Measurements from ENCODE around the gene MAGI2. TPM values are rescaled to one million over a fixed set of nuclear protein-coding genes. Genes with fewer than 3 reads are reported as not detected.

Gene MAGI2
- total RNA-seq, 1 donor from 2014 or later, result 0.38 TPM

- no peak for TF ChIP-seq CTCF (IDR thresholded peaks at IDR 0.05)
- Mint-ChIP-seq H3K4me1 (no peaks in the 10 kb centered on the region), H3K27ac (no peak overlapping the region), H3K27me3 (no peaks in the 10 kb centered on the region), H3K36me3 (ENCODE audit: low read depth) (no peaks in the 10 kb centered on the region), H3K9me3 (no peaks in the 10 kb centered on the region), H3K4me3 (no peak overlapping the region)
- DNase-seq (no peak), ATAC-seq (ENCODE audit: low read depth) (no peak)
- CTCF ChIA-PET, result no interaction called here
- intact Hi-C loops (cut with micrococcal nuclease), result no loop called here
- POLR2A ChIA-PET, result no interaction called here
Observed at GRCh38 chr7:78489476-78490240, 963.8 kb downstream of the MAGI2 start.

GRCh38 chr7:78487464-78487863 is 966.0 kb downstream of the MAGI2 start:
- intact Hi-C loops (cut with micrococcal nuclease), result no loop called here
- ATAC-seq (ENCODE audit: low read depth) (no peak), DNase-seq (no peak)
- H3K4me1 Mint-ChIP-seq, result no peaks in the 10 kb centered on the region
- no peaks in the 10 kb centered on the region for H3K27me3 Mint-ChIP-seq
- peaks cover 2% of the 10 kb centered on the region for H3K9me3 Mint-ChIP-seq
- H3K27ac Mint-ChIP-seq, result no peak overlapping the region
- ChIA-PET POLR2A (no interaction called here), CTCF (no interaction called here)
- H3K36me3 Mint-ChIP-seq (ENCODE audit: low read depth), result no peaks in the 10 kb centered on the region
- H3K4me3 Mint-ChIP-seq, result no peak overlapping the region
- no peak for TF ChIP-seq CTCF (IDR thresholded peaks at IDR 0.05)

- no peak for TF ChIP-seq CTCF (IDR thresholded peaks at IDR 0.05)
- no peak for ATAC-seq (ENCODE audit: low read depth)
- no peak for DNase-seq
- intact Hi-C loops (cut with micrococcal nuclease), result no loop called here
- Mint-ChIP-seq H3K27me3 (no peaks in the 10 kb centered on the region), H3K9me3 (peaks cover 2% of the 10 kb centered on the region), H3K4me1 (no peaks in the 10 kb centered on the region), H3K4me3 (no peak overlapping the region), H3K36me3 (ENCODE audit: low read depth) (no peaks in the 10 kb centered on the region), H3K27ac (no peak overlapping the region)
- ChIA-PET CTCF (no interaction called here), POLR2A (no interaction called here)
Observed at GRCh38 chr7:78479348-78479747, 974.1 kb downstream of the MAGI2 start.

GRCh38 chr7:78476851-78477405 is 976.5 kb downstream of the MAGI2 start:
- no peaks in the 10 kb centered on the region for H3K27me3 Mint-ChIP-seq
- TF ChIP-seq CTCF (IDR thresholded peaks at IDR 0.05), result no peak
- H3K27ac Mint-ChIP-seq, result no peak overlapping the region
- no peaks in the 10 kb centered on the region for H3K36me3 Mint-ChIP-seq (ENCODE audit: low read depth)
- no peak for DNase-seq
- ATAC-seq (ENCODE audit: low read depth), result no peak
- H3K4me3 Mint-ChIP-seq, result no peak overlapping the region
- H3K4me1 Mint-ChIP-seq, result no peaks in the 10 kb centered on the region
- intact Hi-C loops (cut with micrococcal nuclease), result no loop called here
- CTCF ChIA-PET, result interaction anchor here (0.6 kb wide), 1 partner anchor 62 kb away, joined by 3 read pairs; no protein-coding TSS in a partner anchor
- POLR2A ChIA-PET, result no interaction called here
- no peaks in the 10 kb centered on the region for H3K9me3 Mint-ChIP-seq

GRCh38 chr7:78473571-78474301 is 979.7 kb downstream of the MAGI2 start:
- Mint-ChIP-seq H3K9me3 (no peaks in the 10 kb centered on the region), H3K27ac (no peak overlapping the region), H3K27me3 (no peaks in the 10 kb centered on the region), H3K36me3 (ENCODE audit: low read depth) (no peaks in the 10 kb centered on the region), H3K4me3 (no peak overlapping the region), H3K4me1 (no peaks in the 10 kb centered on the region)
- no peak for TF ChIP-seq CTCF (IDR thresholded peaks at IDR 0.05)
- ATAC-seq (ENCODE audit: low read depth) (no peak), DNase-seq (no peak)
- ChIA-PET POLR2A (no interaction called here), CTCF (no interaction called here)
- intact Hi-C loops (cut with micrococcal nuclease), result no loop called here

Data from activated B cell treated with CpG ODN at 0.5 μM for 24 hours (primary cell).